Mesendoderm (in vitro differentiated cells): ENCODE measurements around the gene ASZ1.

ENCODE experiments used
- DNase-seq: peaks from one replicate; pipeline ENCODE4 v3.0.0; 2013
- H2AK5ac ChIP-seq: 2 replicates; pipeline ENCODE4 v1.6.1; 2013; ENCODE audit warnings: low read length, inconsistent platforms
- H2BK120ac ChIP-seq: 2 replicates; pipeline ENCODE4 v1.6.1; 2013; ENCODE audit warnings: low read depth, mild to moderate bottlenecking, low read length, moderate library complexity, mixed read lengths
- H2BK15ac ChIP-seq: replicated peaks from 2 replicates; pipeline ENCODE4 v1.6.1; 2013; ENCODE audit warnings: low read depth, mild to moderate bottlenecking, moderate library complexity
- H2BK5ac ChIP-seq: 2 replicates; pipeline ENCODE4 v1.6.1; 2013; ENCODE audit warnings: low read length, inconsistent platforms
- H3K18ac ChIP-seq: 2 replicates; pipeline ENCODE4 v1.6.1; 2013; ENCODE audit warnings: mild to moderate bottlenecking, low read length, mixed read lengths
- H3K23ac ChIP-seq: one replicate; pipeline ENCODE4 v1.6.1; 2013; ENCODE audit warnings: low read length
- H3K27ac ChIP-seq: 2 replicates; pipeline ENCODE4 v1.5.1; 2013; ENCODE audit warnings: low read depth, mild to moderate bottlenecking, inconsistent platforms, low read length, moderate library complexity
- H3K27me3 ChIP-seq: 2 replicates; pipeline ENCODE4 v1.6.1; 2013; ENCODE audit warnings: low read length, control low read depth, mild to moderate bottlenecking, inconsistent platforms; ENCODE audit not compliant: insufficient read depth, poor library complexity
- H3K36me3 ChIP-seq: 2 replicates; pipeline ENCODE4 v1.6.1; 2013; ENCODE audit warnings: low read length, inconsistent platforms; ENCODE audit not compliant: control insufficient read depth, insufficient read depth
- H3K4ac ChIP-seq: one replicate; pipeline ENCODE4 v1.6.1; 2013; ENCODE audit warnings: low read depth, mild to moderate bottlenecking, low read length, moderate library complexity
- H3K4me1 ChIP-seq: 2 replicates; pipeline ENCODE4 v1.6.1; 2013; ENCODE audit warnings: low read depth, low read length, inconsistent platforms; ENCODE audit not compliant: control insufficient read depth
- H3K4me2 ChIP-seq: 2 replicates; pipeline ENCODE4 v1.6.1; 2013; ENCODE audit warnings: low read length
- H3K4me3 ChIP-seq: 2 replicates; pipeline ENCODE4 v1.5.1; 2013; ENCODE audit warnings: mild to moderate bottlenecking, low read length
- H3K56ac ChIP-seq: one replicate; pipeline ENCODE4 v1.6.1; 2013; ENCODE audit warnings: low read length
- H3K79me1 ChIP-seq: 2 replicates; pipeline ENCODE4 v1.6.1; 2013; ENCODE audit warnings: low read length, inconsistent platforms
- H3K79me2 ChIP-seq: 2 replicates; pipeline ENCODE4 v1.6.1; 2013; ENCODE audit warnings: mild to moderate bottlenecking, low read length; ENCODE audit not compliant: control insufficient read depth, insufficient read depth
- H3K9ac ChIP-seq: 2 replicates; pipeline ENCODE4 v1.6.1; 2013; ENCODE audit warnings: low read length, inconsistent platforms
- H4K5ac ChIP-seq: one replicate; pipeline ENCODE4 v1.6.1; 2013; ENCODE audit warnings: low read length
- H4K8ac ChIP-seq: one replicate; pipeline ENCODE4 v1.6.1; 2013; ENCODE audit warnings: low read depth, mild to moderate bottlenecking, control low read depth, low read length, moderate library complexity
- WGBS: extraction: QIAGEN DNeasy Blood & Tissue Kit; methylation state at CpG from one replicate; pipeline ENCODE4 v1.1.7; 2013; ENCODE audit warnings: low lambda C conversion rate, missing lambda C conversion rate; ENCODE audit not compliant: insufficient coverage; ENCODE audit errors: extremely low coverage; 5-methylcytosine and 5-hydroxymethylcytosine counted together

Gene ASZ1

DNA sequence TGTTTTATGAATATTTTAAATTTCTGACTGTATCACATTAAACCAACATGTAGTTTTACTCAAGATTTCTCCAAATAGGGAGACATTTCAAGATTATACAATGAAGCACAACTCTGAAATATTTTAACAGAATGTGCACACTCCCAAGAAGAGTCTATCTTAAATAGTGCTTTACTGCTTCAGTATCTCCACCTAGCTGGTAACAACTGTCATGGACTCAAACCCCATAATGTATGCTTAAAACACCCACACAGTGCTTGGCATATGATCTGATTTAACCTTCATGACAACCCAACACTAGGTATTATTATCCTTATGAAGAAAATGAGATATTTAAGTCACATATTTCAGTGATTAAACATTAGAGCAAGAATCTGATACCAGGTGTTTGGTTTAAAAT is 45.9 kb downstream of the ASZ1 start:
- Histone ChIP-seq H3K36me3 (no peaks in the 10 kb centered on the region), H2BK15ac (no peak overlapping the region), H3K9ac (no peak overlapping the region), H3K23ac (no peak overlapping the region), H3K27me3 (no peaks in the 10 kb centered on the region), H3K56ac (no peak overlapping the region), H3K18ac (no peak overlapping the region), H2AK5ac (no peak overlapping the region), H4K5ac (no peak overlapping the region), H3K4me1 (no peaks in the 10 kb centered on the region), H4K8ac (no peak overlapping the region), H2BK120ac (no peak overlapping the region), H3K4ac (no peak overlapping the region), H3K79me2 (no peaks in the 10 kb centered on the region), H3K4me3 (no peak overlapping the region), H3K27ac (no peak overlapping the region), H3K79me1 (no peaks in the 10 kb centered on the region), H2BK5ac (no peak overlapping the region), H3K4me2 (no peak overlapping the region)
- DNase-seq, result no peak

DNA sequence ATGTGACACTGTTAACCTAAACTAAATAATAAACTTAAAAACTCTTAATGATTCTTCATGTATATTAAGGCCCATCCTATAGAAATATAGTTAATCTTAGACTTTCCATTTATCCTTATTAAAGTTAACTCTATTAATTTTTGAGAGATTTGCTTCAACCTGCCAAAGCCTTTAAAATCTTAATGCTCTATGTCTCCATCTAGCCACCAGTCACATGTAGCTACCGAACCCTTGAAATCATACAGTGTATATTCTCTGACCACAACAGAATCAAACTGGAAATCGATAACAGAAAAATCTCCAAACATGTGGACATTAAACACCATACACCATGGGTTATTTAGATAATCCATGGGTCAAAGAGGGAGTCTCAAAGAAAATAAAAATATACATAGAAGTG is 51.9 kb downstream of the ASZ1 start:
- Histone ChIP-seq H3K4me2 (no peak overlapping the region), H3K23ac (no peak overlapping the region), H3K36me3 (no peaks in the 10 kb centered on the region), H3K18ac (no peak overlapping the region), H3K27ac (no peak overlapping the region), H4K8ac (no peak overlapping the region), H3K79me1 (no peaks in the 10 kb centered on the region), H2BK15ac (no peak overlapping the region), H3K4me1 (no peaks in the 10 kb centered on the region), H3K27me3 (no peaks in the 10 kb centered on the region), H2BK5ac (no peak overlapping the region), H3K56ac (no peak overlapping the region), H3K79me2 (no peaks in the 10 kb centered on the region), H2BK120ac (no peak overlapping the region), H2AK5ac (no peak overlapping the region), H3K4ac (no peak overlapping the region), H3K4me3 (no peak overlapping the region), H4K5ac (no peak overlapping the region), H3K9ac (no peak overlapping the region)
- DNase-seq, result no peak
- whole genome bisulfite sequencing, result no CpG with 5 or more reads among the region's 2 CpGs

DNA sequence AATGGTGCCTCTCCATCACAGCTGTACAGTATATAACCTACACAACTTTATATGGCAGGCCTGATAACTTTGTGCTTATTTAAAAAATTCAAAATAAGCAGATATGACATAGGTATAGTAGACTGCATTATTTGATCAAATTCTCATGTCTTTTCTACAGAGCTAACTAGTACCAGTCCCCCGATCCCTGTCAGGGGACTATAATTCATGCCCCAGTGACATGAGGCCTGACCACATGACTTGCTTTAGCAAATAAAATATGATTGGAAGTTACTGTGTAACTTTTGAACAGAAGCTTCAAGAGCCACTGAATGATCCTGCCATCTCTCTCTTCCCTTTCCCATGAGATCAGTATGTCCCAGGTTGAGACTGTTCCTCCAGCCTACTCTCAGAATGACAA is 55.2 kb downstream of the ASZ1 start:
- no CpG with 5 or more reads among the region's 1 CpG for WGBS

DNA sequence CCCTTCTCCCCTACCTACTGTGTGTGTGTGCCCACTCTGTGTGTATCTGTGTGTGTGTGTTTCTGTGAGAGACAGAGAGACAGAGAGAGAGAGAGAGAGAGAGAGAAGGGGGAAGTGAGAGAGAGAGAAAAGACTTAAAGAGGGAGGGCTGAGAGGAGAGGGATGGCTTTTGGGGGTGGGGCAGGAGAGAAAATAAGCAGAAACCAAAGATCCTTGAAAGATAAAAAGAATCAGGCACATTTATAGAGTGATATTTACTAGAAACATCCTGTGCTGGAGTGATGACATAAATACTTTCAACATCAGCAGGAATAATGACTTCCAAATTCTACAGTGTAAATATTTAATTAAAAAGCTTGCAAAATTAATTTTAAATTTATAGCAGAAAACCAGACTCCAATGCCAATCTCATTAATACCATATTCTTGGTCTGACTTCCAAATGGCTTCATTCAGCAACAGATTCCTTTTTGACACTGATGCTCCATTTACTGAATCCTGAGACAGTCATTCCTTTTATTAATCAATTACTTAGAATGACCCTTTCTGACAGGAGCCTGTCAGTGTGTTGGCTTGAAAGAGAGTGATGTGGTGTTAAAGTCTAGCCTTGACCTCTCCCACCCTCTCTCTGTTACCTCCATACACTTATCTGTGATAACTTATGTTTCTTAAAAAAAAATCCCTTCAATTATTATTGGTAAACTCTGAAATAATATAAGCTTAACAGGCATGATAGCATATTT is 62.8 kb downstream of the ASZ1 start:
- Histone ChIP-seq H3K56ac (no peak overlapping the region), H2BK15ac (no peak overlapping the region), H3K4me2 (no peak overlapping the region), H3K9ac (no peak overlapping the region), H3K4me3 (no peak overlapping the region), H4K8ac (no peak overlapping the region), H3K36me3 (no peaks in the 10 kb centered on the region), H3K4ac (no peak overlapping the region), H3K79me2 (no peaks in the 10 kb centered on the region), H3K18ac (no peak overlapping the region), H4K5ac (no peak overlapping the region), H2BK5ac (no peak overlapping the region), H2AK5ac (no peak overlapping the region), H2BK120ac (no peak overlapping the region), H3K79me1 (no peaks in the 10 kb centered on the region), H3K27me3 (no peaks in the 10 kb centered on the region), H3K4me1 (no peaks in the 10 kb centered on the region), H3K23ac (no peak overlapping the region), H3K27ac (no peak overlapping the region)
- peak; percentile 1 for DNase-seq

More for the DNA sequence above, 55.2 kb downstream of the ASZ1 start:
- no peak for DNase-seq
- H3K18ac ChIP-seq, result no peak overlapping the region
- no peak overlapping the region for H2BK120ac ChIP-seq
- H3K9ac ChIP-seq, result no peak overlapping the region
- no peak overlapping the region for H3K23ac ChIP-seq
- H3K27me3 ChIP-seq, result no peaks in the 10 kb centered on the region
- no peaks in the 10 kb centered on the region for H3K4me1 ChIP-seq
- H3K79me1 ChIP-seq, result no peaks in the 10 kb centered on the region
- no peak overlapping the region for H4K8ac ChIP-seq
- no peak overlapping the region for H3K4me3 ChIP-seq
- H3K4me2 ChIP-seq, result no peak overlapping the region
- H3K56ac ChIP-seq, result no peak overlapping the region
- no peak overlapping the region for H3K27ac ChIP-seq
- no peak overlapping the region for H2BK15ac ChIP-seq
- no peak overlapping the region for H3K4ac ChIP-seq
- H2BK5ac ChIP-seq, result no peak overlapping the region
- H2AK5ac ChIP-seq, result no peak overlapping the region
- H3K79me2 ChIP-seq, result no peaks in the 10 kb centered on the region
- no peak overlapping the region for H4K5ac ChIP-seq
- no peaks in the 10 kb centered on the region for H3K36me3 ChIP-seq

DNA sequence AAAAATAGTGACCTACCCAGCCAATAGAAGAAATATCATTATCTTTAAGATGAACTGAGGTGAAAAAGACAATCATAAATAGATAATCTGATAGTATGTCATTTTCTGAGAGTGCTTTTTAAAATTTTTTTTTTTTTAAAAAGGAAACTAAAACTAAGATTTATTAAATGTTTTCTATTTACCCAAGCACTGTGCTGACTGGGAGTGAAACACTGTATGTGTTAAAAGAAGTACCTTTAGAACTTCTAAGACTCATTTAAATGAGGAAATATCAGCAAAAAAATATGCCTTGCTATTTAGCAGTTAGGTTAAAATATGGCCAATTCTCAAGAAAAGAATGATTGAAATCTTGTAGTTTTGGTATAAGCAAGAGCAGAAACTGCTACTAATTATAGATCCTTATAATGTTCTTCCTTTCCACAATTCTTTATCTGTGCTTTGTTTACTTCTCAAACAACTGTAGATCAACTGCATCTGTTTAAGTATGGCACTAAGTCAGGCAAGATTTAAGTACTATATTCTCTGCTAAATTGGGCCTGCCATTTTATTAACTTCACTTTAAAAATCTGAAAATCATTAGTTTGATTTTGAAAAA is 64.9 kb downstream of the ASZ1 start:
- H3K27ac ChIP-seq, result no peak overlapping the region
- no peak overlapping the region for H4K5ac ChIP-seq
- no peak overlapping the region for H2AK5ac ChIP-seq
- H3K27me3 ChIP-seq, result no peaks in the 10 kb centered on the region
- no peaks in the 10 kb centered on the region for H3K79me2 ChIP-seq
- no peaks in the 10 kb centered on the region for H3K36me3 ChIP-seq
- H3K23ac ChIP-seq, result no peak overlapping the region
- no peak overlapping the region for H3K9ac ChIP-seq
- no peaks in the 10 kb centered on the region for H3K4me1 ChIP-seq
- no peak overlapping the region for H4K8ac ChIP-seq
- no peaks in the 10 kb centered on the region for H3K79me1 ChIP-seq
- no peak overlapping the region for H3K4me2 ChIP-seq
- H2BK120ac ChIP-seq, result no peak overlapping the region
- H3K56ac ChIP-seq, result no peak overlapping the region
- H2BK15ac ChIP-seq, result no peak overlapping the region
- no peak overlapping the region for H3K4me3 ChIP-seq
- no peak overlapping the region for H3K18ac ChIP-seq
- H3K4ac ChIP-seq, result no peak overlapping the region
- H2BK5ac ChIP-seq, result no peak overlapping the region
- no peak for DNase-seq

DNA sequence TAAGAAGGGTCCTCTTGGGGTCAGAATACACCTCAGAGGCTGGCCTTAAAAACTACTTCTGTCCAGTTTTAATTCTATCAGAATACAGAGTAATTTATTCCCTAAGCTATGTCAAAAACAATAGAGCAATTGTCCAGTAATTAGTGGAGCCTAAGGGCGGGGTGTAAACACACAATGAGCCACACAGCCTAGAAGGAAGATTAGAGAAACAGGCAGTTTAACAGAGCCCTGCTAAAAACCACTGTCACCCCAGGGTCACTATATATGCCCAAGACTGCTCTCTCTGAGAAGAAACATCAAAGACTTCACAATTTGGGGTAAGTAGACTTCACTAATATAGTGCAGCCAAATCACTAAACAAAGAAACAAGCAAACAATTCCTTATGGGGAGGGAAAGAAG is 77.3 kb downstream of the ASZ1 start:
- Histone ChIP-seq H3K79me1 (no peaks in the 10 kb centered on the region), H4K8ac (no peak overlapping the region), H3K9ac (no peak overlapping the region), H2BK120ac (no peak overlapping the region), H3K18ac (no peak overlapping the region), H3K23ac (no peak overlapping the region), H3K4ac (no peak overlapping the region), H4K5ac (no peak overlapping the region), H3K79me2 (no peaks in the 10 kb centered on the region), H3K56ac (no peak overlapping the region), H3K36me3 (no peaks in the 10 kb centered on the region), H3K27me3 (no peaks in the 10 kb centered on the region), H2BK15ac (no peak overlapping the region), H3K27ac (no peak overlapping the region), H3K4me2 (no peak overlapping the region), H2BK5ac (no peak overlapping the region), H2AK5ac (no peak overlapping the region), H3K4me3 (no peak overlapping the region), H3K4me1 (no peaks in the 10 kb centered on the region)
- DNase-seq, result peak; percentile 1
- WGBS, result no CpG with 5 or more reads among the region's 1 CpG
